ENCODE measurements around the gene NR2F2.
A peak's percentile ranks its signal among the peaks of the same experiment; 100 is the strongest.

Gene NR2F2

DNA sequence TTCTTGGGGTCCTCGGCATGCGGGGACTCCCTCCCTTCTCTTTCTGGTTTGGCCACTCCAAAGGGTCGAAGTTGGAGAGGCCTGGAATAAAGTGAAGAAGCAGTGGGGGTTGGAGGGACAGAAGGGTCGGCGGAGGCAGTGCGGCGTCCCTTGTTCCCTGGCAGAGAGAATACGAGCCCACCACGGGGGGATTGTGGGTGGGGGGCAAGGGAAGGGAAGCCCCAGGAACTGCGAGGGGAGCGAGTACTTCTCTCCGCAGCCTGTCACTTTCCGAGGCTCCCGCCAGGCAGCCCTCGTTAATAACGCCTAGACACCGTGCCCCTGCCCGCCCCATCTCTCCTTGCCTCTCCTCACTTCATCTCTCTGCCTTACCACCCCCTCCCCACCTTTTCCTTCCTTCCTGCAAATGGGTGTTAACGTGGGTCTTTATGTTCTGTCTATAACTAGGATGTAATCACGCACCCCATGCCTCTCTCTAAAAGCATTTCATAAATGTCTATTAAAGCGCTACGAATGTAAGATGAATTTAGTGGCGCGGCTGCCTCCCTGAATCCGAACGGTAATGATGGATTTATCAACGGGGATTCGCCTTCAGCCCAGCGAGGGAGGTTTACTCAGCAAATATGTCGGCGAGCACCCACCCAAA lies 13.7 kb downstream of the NR2F2 start:
- DNase-seq, result no peak

DNA sequence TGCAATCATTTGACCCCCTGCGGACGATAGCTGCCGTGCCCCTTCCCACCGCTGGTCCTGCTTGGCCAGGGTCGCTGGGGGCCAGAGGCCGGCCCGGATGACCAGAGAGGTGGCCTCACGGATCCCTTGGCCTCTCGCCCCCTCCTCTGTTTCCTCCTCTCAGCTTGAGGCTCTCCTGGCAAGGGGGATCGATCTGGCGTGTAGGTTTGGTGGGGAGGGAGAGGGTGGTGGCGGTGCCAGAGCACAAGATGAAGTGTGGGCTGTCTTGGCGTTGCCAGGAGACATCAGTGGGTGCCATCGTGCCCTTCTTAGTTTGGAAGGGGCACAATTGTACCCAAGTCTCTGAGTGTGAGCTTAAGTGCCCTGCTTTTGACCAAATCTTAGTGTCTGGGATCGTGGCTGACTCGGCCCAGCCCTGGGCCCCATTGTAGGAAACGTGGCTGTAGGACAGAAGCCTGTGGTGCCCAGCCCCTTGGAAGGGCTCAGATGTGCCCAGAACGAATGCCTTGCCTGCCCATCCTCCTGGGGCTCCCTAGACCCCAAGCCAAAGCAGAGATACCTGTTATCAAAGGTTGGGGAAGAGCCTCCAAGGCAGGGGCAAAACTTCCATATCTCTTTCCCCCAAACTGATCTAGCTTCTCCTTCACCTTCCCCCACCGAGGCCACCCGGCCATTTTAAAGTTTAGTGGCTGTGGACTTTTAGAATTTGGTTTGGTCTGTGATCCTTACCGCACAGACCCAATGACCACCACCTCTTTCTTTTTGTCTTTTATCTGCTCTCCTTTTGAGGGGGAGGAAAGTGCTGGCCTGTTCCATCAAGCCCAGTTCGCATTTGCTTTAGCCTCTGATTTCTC lies 14.4 kb downstream of the NR2F2 start:
- DNase-seq, result no peak

DNA sequence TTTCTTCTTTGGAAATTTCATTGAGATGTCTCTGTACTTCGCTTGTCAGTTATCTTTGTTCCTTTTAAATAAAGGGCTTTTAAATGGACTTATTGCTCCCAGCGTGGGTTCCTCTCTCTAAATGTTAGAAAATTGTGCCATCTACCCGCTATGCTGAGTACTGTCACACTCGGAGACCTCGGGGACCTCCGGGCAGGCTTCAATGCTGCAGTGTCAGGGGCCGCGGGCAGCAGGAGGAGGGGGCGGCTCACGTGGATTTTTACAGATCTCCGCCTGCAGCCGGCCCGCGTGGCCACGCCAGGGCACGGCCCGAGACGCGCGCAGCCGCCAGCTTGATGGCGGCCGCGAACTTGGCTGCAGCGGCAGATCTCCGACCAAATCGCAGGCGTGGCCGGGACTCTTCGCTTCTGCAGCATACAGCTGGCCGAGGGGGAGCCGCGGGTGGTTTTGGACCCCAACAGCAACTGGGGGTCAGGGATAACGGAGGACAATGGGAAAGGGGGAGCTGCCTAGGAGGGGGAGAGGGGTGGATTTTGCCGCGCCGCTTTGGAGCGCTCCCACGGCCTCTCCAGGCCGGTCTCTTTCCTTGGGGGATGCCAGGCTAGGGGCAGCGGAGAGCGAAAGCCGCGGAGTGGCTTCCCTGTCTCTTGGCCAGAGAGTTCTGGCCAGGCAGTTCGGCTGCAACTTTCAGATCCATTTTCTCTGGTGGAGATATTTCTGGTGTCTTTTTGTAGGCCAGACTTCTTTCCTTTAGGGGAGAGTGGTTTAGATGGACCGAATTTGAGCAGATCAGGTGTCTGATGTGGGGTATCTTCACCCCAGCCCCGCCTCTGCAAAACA lies 15.3 kb downstream of the NR2F2 start:
- peak; percentile 38 for DNase-seq

DNA sequence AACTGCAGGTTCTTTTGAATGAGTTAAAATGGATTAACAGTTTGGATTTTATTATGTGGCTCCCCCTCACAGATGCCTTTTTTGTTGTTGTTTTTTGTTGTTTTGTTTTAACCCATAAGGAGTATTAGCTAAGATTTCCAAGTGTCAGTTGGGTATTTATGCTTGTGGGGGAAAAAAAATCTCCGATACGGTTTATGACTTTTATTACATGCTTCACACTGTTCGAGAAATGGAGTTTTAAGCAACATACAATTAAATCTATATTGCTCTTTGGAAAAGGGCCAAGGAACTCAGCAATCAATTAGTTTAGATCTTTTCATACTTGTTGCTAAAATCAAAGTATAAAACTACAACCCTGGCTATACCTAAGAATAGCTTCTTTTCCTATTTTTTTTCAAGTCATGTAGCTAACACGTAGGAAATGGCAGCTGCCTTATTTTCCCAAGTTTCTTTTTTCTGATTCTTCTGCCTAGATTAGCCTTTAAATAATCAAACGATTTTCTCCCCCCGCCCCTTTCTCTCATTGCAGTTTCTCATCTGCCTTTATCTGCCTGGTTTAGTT lies 16.0 kb downstream of the NR2F2 start:
- DNase-seq, result no peak

DNA sequence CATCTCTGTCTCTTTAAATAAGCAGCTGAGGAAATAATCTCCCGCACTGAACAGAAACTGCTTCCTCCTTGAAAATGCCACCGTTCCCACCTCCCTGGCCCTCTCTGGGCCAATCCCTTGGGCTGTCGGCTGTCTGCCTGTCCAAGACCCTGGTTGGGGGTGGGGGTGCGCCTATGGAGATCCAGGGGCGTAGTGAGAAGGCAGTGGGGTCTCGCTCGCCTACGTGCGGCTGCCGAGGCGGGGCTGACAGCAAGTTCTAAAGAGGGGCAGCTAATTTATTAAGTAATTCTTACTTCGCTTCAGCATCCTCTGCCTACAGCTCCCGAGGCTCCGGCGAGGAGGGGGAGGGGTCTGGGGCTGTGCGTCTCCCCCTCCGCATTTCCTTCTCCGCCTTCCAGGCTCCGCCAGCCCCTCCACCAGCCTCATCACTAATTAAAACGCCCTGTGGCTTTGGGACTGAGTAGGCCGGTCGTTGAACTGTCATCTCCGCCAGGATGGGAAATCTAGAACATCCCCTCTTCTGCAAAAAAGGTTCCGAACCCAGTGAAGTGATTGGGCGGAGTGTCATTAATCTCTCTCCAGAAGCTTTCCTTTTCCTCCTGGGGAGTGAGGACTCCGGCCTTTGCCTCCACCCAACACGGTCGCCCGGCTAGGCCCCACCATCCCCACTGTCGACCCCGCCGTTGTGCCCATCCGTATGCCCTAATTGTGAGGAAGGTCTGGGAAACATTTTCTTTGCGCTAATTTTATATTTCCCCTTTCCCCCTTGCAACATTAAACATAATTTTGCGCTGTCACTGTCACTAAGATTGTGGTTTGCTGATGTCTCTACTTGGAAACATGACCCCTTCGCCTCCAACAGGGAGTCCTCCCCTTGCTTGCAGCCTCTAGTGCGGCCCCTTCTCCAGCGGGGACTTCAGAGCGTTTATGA lies 16.9 kb downstream of the NR2F2 start:
- DNase-seq, result no peak

DNA sequence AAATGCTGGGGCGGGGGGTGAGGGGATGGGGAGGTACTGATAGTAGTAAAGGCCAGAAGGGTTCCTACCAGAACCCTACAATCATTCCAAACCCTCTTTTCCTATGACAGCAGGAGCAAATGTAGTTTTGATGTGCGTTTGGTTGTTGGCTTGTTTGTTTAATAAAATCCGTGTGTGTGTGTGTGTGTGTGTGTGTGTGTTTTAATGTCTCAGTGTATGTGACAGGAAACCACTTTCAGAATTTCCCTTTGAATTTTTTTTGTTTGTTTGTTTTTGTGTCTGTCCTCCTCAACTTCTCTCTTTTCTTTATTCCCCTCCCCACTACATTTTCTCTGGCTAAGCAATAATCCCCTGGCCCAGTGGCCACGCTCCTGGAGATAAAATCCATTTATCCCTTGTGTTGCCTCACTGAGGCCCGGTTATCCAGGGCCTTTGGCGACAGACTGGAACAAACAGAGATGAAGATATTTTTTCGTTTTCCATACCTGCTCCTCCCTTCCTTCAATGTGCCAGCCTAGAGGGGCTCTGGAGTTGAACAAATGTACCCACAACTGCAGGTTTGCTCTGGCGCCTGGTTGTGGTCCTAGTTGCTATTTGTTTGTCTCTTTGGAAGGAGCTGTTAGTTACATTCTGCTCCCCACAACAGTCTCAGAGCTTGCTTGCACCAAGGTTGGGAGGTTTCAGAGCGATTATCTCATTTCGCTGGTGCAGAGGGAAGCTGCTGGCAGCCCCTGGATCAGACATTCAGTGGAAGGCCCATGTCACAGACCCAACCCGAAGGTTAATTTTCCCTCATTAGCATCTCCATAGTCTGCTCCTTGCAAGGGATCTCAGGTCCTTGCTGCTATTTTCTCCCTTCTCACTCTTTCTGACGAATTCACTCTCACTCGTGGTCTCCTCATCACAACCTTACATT lies 17.9 kb downstream of the NR2F2 start:
- DNase-seq, result no peak

DNA sequence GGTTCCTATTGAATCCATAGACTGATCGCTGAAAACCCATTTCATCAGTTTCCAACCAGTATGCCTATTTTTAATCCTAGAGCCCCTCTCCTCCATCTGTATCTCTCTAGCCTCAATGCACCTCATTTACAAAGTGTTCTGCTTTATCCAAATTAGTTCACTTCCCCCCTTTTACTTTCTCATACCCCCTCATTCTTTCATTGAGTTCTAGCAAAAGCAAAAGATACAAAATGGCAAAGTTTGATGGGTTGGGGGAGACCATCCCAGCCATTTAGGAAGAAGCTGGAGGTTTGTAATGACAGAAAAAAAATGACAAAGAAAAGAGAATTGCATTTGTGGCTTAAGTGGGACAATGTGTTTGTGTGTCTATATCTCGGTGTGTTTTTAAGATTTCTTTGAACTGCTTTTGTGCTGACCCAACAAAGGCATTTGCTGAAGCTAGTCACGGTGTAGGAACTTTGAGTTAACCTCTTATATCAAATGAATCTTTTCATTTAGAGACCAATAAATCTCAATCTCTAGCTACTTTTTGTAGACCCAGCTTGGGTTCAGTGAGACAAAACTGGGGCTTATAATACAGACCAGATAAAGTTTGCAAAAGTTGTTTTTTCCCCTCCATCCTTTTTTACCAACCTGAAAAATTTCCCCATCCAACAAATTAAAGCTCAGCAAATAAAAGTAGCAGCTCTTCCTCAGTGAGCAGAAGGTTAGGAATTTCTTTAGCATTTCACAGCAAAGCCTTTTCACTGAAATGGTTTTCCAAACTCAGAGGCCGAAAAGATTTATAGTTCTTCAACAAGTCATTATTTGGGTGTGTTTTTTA lies 18.7 kb downstream of the NR2F2 start:
- DNase-seq, result no peak

DNA sequence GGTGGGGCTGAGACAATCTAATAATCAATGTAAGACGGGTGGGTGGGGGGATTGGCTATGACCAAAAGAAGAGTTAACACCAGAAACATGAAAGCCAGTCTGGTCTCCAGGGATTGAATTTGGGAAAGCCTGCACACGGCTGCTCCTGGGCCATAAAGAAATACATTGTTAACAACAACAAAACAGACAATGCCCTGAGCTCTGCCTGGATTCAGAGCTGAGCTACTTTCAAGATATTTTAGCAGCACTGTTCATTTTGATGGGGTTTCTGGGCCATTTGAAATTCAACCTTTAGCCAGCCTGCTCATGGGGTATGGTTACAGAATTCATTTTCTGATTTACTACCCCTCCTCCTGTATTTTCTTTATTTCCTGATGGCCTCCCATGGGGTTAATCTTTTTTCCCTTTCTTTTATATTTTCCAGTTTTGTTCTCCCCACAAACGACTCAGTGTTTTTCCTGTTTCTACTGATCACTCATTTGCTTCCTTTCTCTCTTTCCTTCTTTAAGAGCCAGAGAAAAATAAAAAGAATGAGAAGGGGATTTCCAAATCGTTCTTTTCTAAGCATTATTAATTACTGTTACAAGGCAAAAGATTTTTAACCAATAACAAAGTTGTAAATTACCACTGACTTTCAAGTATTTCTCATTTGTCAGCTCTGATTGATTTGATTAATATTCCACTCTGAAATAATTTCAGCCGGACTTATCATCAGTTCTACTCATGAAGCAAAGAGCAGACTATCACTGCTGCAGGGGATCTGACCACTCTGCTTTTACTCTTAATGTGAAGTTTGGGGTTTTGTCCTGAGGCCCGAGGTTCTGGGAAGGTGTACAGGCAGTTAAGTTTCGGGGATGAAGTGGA lies 19.6 kb downstream of the NR2F2 start:
- no peak for DNase-seq

DNA sequence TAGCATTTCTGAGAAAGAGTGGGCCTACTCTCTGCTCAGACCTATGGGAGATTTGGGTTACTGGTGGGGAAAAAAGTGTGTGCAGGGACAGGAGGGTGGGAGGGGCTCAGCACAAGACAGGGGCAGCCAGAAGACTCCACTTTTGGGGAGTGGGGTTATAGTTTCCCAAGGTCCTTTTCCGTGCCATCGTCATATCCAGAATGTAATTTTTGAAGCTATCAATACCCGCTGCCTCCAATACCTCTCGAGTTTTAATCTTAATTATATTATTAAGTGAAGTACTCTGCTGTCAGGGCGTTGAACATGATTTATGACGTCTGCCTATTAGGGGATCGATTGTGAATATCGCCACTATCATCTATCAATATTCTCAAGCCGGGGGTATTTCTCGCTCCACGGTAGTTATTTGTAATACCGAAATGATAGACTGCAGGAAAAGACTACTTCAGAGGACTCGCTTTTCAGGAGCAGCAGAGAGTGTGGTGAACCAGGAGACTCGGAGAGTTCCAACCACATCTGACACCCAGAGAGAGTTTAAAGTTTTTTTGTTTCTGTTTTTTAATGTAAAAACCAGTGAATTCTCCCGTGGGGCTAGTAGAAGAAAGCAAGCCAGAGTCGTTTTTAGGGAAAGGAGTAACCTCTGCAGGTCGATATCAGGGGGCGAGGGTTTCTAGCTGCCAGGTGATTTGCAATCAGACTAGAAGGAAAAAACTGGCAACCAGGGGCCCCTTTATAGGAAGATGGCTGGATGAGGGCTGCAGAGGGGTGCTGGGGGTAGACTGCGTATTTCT lies 20.6 kb downstream of the NR2F2 start:
- no peak for DNase-seq

DNA sequence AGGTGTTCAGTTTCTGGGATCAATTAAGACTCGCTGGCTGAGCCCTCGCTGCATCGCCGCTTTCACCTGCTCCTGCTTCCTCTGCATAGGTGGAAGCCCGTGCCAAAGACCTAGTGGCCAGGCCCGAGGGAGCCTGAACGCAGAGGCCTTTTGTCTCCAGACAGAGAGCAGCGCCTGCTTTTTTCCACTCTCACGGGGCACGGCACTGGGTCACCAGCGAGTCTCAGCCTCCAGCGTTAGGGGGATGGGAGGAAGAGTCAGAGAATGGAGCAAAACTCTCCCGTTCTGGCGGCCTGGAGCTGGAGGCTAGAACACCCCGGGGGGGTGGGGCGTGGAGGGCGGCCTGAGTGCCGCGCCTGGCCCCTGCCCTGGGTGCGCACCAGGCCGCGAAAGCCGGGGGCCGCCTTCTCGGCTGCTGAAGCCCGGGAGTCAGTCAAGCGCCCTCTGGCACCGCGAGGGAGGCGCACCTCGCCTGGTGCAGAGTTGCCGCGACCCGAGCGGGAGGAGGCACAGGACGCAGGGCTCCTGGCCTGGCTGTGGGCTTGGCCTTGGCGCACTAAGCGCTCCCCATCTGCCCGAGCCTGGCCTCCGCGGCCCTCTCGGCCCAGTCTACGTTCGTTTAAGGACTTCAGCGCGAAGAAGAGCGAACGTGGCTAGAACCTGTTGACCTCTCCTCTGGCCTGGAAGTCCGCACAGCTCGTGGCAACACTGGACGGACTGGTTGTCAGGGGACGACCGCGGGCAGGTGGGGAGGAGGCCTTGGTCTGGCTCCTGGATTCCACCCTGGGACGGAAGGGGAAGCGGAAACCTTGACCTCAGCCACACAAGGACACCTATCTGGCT lies 21.5 kb downstream of the NR2F2 start:
- DNase-seq, result no peak

DNA sequence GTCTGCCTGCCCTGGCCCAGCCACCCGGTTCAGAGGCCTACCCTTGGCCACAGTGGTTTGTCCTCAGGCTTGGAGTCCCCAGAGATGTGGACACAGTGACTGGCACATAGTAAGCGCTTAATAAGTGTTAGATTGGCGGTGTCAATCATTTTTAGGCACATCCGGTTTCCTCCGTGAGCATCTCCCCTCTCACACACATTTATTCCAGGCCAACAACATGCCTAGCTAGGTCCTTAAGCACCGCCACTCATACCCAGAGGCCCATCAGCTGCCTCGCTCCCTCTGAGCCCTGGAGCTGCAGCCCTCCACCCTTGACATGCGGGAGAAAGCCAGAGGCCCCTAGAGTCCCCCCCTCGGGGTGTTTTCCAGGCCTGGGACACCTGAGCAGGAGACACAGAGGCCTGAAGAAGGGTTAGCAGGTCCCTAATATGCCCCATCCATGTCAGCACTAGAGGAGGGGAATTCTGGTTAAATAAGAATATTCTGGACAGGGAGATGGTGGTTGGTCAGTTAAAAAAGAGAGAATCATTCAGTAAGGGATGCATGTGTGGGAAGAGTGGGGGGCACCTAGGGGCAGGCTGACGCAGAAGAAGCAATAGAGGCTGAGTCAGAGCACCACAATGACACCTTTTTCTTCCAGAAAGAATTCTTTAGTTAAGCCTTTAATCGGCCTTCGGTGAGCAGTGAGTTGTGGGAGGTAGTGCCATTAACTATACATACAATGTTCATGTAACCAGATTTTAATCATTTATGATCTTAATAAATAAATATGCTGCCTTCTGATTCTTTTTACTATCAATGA lies 22.3 kb downstream of the NR2F2 start:
- DNase-seq, result no peak

DNA sequence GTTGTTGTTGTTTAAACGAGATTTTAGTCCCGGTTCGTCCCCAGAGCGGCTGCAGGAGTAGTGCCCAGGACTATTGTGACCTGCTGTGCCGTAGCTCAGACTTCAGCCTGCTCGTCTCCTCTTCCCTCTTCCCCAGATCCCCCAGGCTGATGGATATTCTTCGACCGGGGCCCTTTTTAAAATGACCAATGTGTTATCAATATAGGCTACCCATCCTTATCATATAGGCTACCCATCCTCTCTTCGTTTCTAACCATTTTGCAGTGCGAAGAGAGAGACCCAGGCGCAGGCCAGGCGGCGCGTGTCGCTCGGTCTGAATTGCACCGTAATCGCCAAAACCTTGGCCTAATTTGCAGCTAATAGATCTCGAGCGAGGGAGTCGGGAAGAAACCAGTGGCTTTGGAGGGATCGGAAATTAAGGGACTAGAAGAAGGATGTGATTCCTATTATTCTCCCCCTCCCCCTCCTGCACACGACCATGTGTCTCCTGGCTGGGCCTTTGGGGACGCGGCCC lies 23.0 kb downstream of the NR2F2 start:
- DNase-seq, result no peak

DNA sequence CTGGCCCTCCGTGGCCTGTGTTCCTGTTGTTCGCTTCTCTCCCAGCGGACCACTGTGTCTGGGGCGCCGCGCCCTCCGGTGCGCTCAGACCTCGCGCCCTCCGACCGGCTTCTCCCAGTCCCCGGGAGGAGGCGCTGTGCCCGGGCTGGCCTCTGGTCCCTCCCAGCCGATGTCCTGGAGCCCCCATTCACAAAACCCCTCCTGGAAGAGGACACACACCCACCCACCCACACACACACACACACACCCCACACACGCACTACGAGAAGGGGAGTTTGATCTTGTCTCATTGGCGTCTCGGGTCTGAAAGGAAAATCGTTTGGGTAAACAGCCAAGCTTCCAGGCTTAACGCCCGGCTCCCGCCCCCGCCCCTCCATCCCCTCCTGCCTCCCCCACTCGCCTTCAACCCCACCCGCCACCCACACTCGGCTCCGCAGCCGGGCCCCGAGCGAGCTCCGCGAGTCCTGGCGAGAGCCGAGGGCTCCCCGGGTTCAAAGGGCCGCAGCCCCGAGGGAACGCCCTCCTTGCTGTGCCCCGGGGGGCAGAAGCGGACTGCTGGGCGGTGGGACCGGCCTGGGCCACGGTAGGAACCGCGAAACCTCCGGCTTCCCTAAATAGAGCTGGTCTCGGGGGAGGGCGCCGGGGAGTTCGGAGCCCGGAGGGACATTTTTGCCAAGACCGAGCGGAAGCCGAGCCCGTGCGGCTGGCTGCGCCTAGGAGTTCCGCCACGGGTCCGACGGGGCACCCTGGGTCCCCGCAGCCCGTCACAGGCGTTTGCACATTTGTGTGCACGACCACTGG lies 23.6 kb downstream of the NR2F2 start:
- no peak for DNase-seq

DNA sequence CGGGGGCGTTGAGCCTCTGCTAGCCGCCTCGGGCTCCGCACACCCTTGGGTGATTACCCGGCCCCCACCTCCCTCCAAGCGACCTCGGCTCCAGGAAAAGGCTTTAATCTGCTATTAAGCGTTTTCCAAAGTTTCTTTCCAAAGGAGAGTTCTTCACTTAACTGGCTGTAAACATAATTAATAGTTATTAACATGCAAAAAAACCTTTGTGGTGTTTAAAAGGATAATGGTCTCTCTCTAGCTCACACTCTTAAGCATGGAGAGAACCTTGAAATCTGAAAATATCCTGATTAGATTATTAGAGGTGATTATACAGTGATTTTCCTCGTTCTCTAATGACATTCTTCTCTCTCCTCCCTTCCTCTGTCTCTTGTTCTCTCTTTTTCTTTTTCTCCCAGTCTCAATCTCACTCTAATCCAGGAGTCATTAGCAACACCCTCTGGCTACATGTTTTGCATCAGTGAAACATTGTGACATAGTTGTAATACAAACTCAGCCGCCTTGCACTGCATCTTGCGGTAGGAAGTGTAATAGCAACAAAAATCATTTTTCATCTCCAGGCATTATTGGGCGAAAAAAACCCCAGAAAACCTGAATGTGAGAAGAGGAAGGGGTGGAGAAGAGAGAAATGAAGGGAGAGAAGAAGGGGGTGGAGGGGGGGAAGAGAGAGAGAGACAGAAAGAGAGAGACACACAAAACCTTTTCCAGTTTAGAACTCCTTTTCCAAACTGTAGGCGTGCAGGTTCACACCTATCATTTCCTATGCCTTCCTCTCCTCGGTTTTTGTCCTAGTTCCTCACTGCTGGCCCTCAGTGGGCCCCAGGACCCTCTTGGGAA lies 24.4 kb downstream of the NR2F2 start:
- DNase-seq, result no peak

Measured in NCI-H1092 treated with DMSO at 0.1 percent for 48 hours (cell line).